HEK293 (cell line): ENCODE measurements around the gene GLI1.
A peak's percentile ranks its signal among the peaks of the same experiment; 100 is the strongest.

Experiments used
- CTCF ChIA-PET: fragments of 350-600 bp; formaldehyde crosslinking; extraction: SDS; loops from one replicate; lab custom pipeline; 2021; ENCODE audit warnings: antibody characterized with exemption; lab: Yijun Ruan, JAX
- POLR2A ChIA-PET: fragments of 300-600 bp; formaldehyde crosslinking; extraction: SDS; loops from one replicate; lab custom pipeline; 2020; ENCODE audit warnings: antibody characterized with exemption, inconsistent platforms; lab: Yijun Ruan, JAX
- H3K27ac ChIP-seq: fragments of 200-500 bp; sonication (Bioruptor generic); 2 replicates; pipeline ENCODE4 v1.5.1; 2014; ENCODE audit warnings: low read depth, low read length, control low read depth, inconsistent platforms; ENCODE audit errors: extremely low read depth
- H3K36me3 ChIP-seq, 2 experiments: fragments of 200-500 bp in 1 of 2; sonication (Bioruptor generic) in 1 of 2; 1 replicate in 1 of 2; 2 replicates in 1 of 2; pipeline ENCODE4 v1.5.1; 2014 to 2017; ENCODE audit warnings: inconsistent platforms in 2 of 2, low read length in 2 of 2; ENCODE audit not compliant: control insufficient read depth in 2 of 2, insufficient read depth in 1 of 2
- H3K4me1 ChIP-seq: fragments of 200-500 bp; sonication (Bioruptor generic); 2 replicates; pipeline ENCODE4 v1.5.1; 2014; ENCODE audit warnings: mild to moderate bottlenecking, low read length, inconsistent platforms; ENCODE audit not compliant: control insufficient read depth, insufficient read depth
- H3K4me3 ChIP-seq: 2 replicates; pipeline ENCODE4 v1.5.1; 2011; ENCODE audit warnings: low read depth, mild to moderate bottlenecking, control low read depth, low read length, moderate library complexity
- H3K9me3 ChIP-seq: fragments of 200-500 bp; sonication (Bioruptor generic); 2 replicates; pipeline ENCODE4 v1.5.1; 2014; ENCODE audit warnings: low read depth, low read length, inconsistent platforms; ENCODE audit not compliant: control insufficient read depth, insufficient read depth
- GLIS1 ChIP-seq: fragments of 450-650 bp; formaldehyde crosslinking; IDR thresholded peaks from 2 replicates; pipeline ENCODE4 v1.5.1; 2016; ENCODE audit warnings: missing biosample characterization, missing genetic modification characterization
- KLF1 ChIP-seq: fragments of 450-650 bp; formaldehyde crosslinking; IDR thresholded peaks from 2 replicates; pipeline ENCODE4 v1.5.1; 2016; ENCODE audit warnings: missing biosample characterization, missing genetic modification characterization
- ZNF10 ChIP-seq: fragments of 450-650 bp; formaldehyde crosslinking; IDR thresholded peaks from 2 replicates; pipeline ENCODE4 v1.5.1; 2017; ENCODE audit warnings: missing biosample characterization, missing genetic modification characterization
- ZNF121 ChIP-seq: fragments of 450-650 bp; formaldehyde crosslinking; IDR thresholded peaks from 2 replicates; pipeline ENCODE4 v1.5.1; 2016; ENCODE audit warnings: missing biosample characterization, missing genetic modification characterization
- ZNF138 ChIP-seq: fragments of 450-650 bp; formaldehyde crosslinking; IDR thresholded peaks from 2 replicates; pipeline ENCODE4 v1.5.1; 2016; ENCODE audit warnings: missing biosample characterization, missing genetic modification characterization, borderline replicate concordance
- ZNF157 ChIP-seq: fragments of 450-650 bp; formaldehyde crosslinking; IDR thresholded peaks from 2 replicates; pipeline ENCODE4 v1.5.1; 2016; ENCODE audit warnings: missing biosample characterization, missing genetic modification characterization
- ZNF202 ChIP-seq: fragments of 450-650 bp; formaldehyde crosslinking; IDR thresholded peaks from 2 replicates; pipeline ENCODE4 v1.5.1; 2016; ENCODE audit warnings: missing biosample characterization, missing genetic modification characterization, borderline replicate concordance
- ZNF211 ChIP-seq: fragments of 450-650 bp; formaldehyde crosslinking; IDR thresholded peaks from 2 replicates; pipeline ENCODE4 v1.5.1; 2016; ENCODE audit warnings: low read depth, missing biosample characterization, missing genetic modification characterization
- ZNF23 ChIP-seq: fragments of 450-650 bp; formaldehyde crosslinking; IDR thresholded peaks from 2 replicates; pipeline ENCODE4 v1.5.1; 2016; ENCODE audit warnings: missing biosample characterization, missing genetic modification characterization, borderline replicate concordance
- ZNF335 ChIP-seq: fragments of 450-650 bp; formaldehyde crosslinking; conservative IDR thresholded peaks from 2 replicates; pipeline ENCODE4 v1.5.1; 2016; ENCODE audit warnings: missing biosample characterization, missing genetic modification characterization
- ZNF391 ChIP-seq: fragments of 450-650 bp; formaldehyde crosslinking; IDR thresholded peaks from 2 replicates; pipeline ENCODE4 v1.5.1; 2016; ENCODE audit warnings: low read depth, missing biosample characterization, missing genetic modification characterization, borderline replicate concordance
- ZNF433 ChIP-seq: fragments of 450-650 bp; formaldehyde crosslinking; IDR thresholded peaks from 2 replicates; pipeline ENCODE4 v1.5.1; 2016; ENCODE audit warnings: missing biosample characterization, missing genetic modification characterization, low read depth
- ZNF514 ChIP-seq: fragments of 450-650 bp; formaldehyde crosslinking; IDR thresholded peaks from 2 replicates; pipeline ENCODE4 v1.5.1; 2016; ENCODE audit warnings: missing biosample characterization, missing genetic modification characterization
- ZNF660 ChIP-seq: fragments of 450-650 bp; IDR thresholded peaks from 2 replicates; pipeline ENCODE4 v1.5.1; 2018; ENCODE audit warnings: missing biosample characterization, mild to moderate bottlenecking, missing genetic modification characterization
- ZNF777 ChIP-seq: fragments of 450-650 bp; formaldehyde crosslinking; IDR thresholded peaks from 2 replicates; pipeline ENCODE4 v1.5.1; 2017; ENCODE audit warnings: missing biosample characterization, missing genetic modification characterization, borderline replicate concordance
- ZNF785 ChIP-seq: fragments of 450-650 bp; formaldehyde crosslinking; IDR thresholded peaks from 2 replicates; pipeline ENCODE4 v1.5.1; 2016; ENCODE audit warnings: missing biosample characterization, missing genetic modification characterization
- TF ChIP-seq, protein P1 (sequence below): fragments of 450-650 bp; formaldehyde crosslinking; IDR thresholded peaks from 2 replicates; pipeline ENCODE4 v1.5.1; 2017; ENCODE audit warnings: missing biosample characterization, missing genetic modification characterization
- TF ChIP-seq, protein P2 (sequence below): fragments of 450-650 bp; formaldehyde crosslinking; IDR thresholded peaks from 2 replicates; pipeline ENCODE4 v1.5.1; 2017; ENCODE audit warnings: missing biosample characterization, mild to moderate bottlenecking, missing genetic modification characterization, moderate library complexity
- TF ChIP-seq, protein P3 (sequence below): fragments of 450-650 bp; formaldehyde crosslinking; IDR thresholded peaks from 2 replicates; pipeline ENCODE4 v1.5.1; 2016; ENCODE audit warnings: missing biosample characterization, missing genetic modification characterization
- TF ChIP-seq, protein P4 (sequence below): fragments of 450-650 bp; formaldehyde crosslinking; IDR thresholded peaks from 2 replicates; pipeline ENCODE4 v1.5.1; 2016; ENCODE audit warnings: missing biosample characterization, missing genetic modification characterization
- TF ChIP-seq, protein P5 (sequence below): fragments of 450-650 bp; formaldehyde crosslinking; IDR thresholded peaks from 2 replicates; pipeline ENCODE4; 2016; ENCODE audit warnings: missing biosample characterization, missing genetic modification characterization

GLI1 gene

DNA sequence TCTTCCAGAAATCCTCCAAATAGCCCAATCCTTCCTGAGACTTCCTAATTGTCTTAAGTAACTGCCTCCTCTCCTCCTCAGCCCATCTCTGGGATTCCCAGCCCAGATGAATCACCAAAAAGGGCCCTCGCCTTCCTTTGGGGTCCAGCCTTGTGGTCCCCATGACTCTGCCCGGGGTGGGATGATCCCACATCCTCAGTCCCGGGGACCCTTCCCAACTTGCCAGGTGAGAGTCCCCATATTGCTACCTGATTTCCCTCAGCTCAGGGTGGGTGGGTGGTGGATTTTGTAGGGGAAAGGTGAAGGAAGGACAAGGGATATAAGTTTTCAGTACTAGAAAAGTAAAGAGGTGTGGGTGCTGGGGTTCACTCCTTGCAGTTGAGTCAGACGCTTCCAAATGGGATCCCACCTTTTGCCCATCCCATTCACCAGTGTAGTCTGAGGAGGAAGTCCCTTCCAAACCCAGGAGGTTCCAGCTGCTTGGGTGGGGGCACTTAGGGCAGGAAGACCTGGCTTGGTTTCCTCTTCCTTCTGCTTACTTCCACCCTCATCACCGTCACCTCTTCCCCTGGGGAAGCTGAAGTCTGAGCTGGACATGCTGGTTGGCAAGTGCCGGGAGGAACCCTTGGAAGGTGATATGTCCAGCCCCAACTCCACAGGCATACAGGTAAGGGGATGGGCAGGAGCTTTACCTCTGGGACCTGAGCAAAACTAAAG is 5.6 kb downstream of the GLI1 start:
- Histone ChIP-seq H3K9me3 (no peaks in the 10 kb centered on the region), H3K27ac (no peak overlapping the region), H3K36me3 (no peaks in the 10 kb centered on the region), H3K4me3 (no peak overlapping the region), H3K4me1 (peaks cover 8% of the 10 kb centered on the region)
- CTCF ChIA-PET = interaction anchor here (0.6 to 1.4 kb wide), 8 partner anchors 9 to 1290 kb away, joined by 3 to 5 read pairs (median 4); partner anchors contain the start of genes INHBE and SHMT2
- TF ChIP-seq ZNF202 (tag by site-specific recombination) (no peak), ZNF10 (tag by site-specific recombination) (no peak)
- POLR2A ChIA-PET = interaction anchor here (0.5 to 0.9 kb wide), 2 partner anchors 58 to 164 kb away, joined by 3 to 5 read pairs; no protein-coding TSS in a partner anchor

DNA sequence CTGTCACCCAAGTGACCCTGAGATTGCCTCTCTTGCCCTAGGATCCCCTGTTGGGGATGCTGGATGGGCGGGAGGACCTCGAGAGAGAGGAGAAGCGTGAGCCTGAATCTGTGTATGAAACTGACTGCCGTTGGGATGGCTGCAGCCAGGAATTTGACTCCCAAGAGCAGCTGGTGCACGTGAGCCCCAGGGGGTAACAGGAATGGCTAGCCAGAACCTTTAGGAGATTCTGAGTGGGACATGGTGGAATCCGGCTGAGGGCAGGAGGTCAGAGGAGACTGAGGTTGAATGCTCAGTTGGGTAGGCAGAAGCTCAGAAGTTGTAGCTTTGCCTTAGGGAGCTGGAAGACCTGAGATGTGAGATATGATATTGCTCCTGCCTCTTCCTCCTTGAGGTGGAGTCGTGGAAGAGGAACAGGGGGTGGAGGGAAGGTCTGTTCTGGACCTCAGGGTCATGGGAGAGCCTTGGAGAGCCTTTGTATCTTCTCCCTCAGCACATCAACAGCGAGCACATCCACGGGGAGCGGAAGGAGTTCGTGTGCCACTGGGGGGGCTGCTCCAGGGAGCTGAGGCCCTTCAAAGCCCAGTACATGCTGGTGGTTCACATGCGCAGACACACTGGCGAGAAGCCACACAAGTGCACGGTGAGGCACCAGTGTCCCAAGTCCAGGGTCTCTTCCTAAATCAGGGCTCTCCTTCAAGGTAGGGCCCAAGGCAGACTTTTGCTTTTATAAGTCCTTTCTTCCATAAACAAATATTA is 6.3 kb downstream of the GLI1 start:
- no peaks in the 10 kb centered on the region for H3K36me3 ChIP-seq
- ChIA-PET POLR2A (interaction anchor here (0.9 kb wide), 1 partner anchor 57 kb away, joined by 3 read pairs; no protein-coding TSS in a partner anchor), CTCF (interaction anchor here (0.8 to 1.4 kb wide), 7 partner anchors 8 to 236 kb away, joined by 3 to 5 read pairs (median 3); partner anchors contain the start of genes INHBE and SHMT2)
- H3K4me3 ChIP-seq = no peak overlapping the region
- no peaks in the 10 kb centered on the region for H3K9me3 ChIP-seq
- peaks cover 1% of the 10 kb centered on the region for H3K4me1 ChIP-seq
- no peak overlapping the region for H3K27ac ChIP-seq
- TF ChIP-seq ZNF211 (tag by site-specific recombination) (no peak), GLIS1 (tag by site-specific recombination) (peak; percentile 12; the same call in 1 of the 2 replicates)

DNA sequence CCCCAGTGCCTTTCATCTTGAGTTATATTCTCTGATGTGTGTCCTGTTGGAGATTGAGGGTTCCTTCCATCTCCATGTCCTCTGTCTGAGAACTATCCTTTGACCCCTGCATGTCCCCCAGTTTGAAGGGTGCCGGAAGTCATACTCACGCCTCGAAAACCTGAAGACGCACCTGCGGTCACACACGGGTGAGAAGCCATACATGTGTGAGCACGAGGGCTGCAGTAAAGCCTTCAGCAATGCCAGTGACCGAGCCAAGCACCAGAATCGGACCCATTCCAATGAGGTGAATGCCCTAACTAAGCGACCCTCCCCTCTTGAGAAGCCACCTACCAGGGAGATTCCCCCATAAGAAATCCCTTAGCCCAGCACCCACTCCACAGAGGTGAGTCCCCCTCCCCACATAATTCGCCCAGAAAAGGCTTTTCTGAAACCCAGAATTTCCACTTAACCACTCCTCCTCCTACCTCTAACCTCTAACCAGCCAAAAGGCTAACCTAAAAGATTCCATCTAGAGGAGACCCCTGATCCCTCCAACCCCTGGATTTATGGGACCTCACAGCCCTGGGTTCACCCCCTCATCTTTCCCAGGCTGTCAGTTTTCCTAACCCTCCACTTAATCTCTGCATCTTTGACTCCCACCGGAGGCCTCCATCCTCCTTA is 7.8 kb downstream of the GLI1 start:
- no peaks in the 10 kb centered on the region for H3K4me1 ChIP-seq
- CTCF ChIA-PET = interaction anchor here (1.2 kb wide), 1 partner anchor 9 kb away, joined by 5 read pairs; no protein-coding TSS in a partner anchor
- POLR2A ChIA-PET = no interaction called here
- H3K4me3 ChIP-seq = no peak overlapping the region
- no peak overlapping the region for H3K27ac ChIP-seq
- H3K36me3 ChIP-seq = no peaks in the 10 kb centered on the region
- H3K9me3 ChIP-seq = no peaks in the 10 kb centered on the region
- TF ChIP-seq KLF1 (tag by site-specific recombination) (no peak), ZNF121 (tag by site-specific recombination) (no peak), ZNF660 (no peak), ZNF157 (tag by site-specific recombination) (no peak), ZNF391 (tag by site-specific recombination) (no peak), ZNF785 (tag by site-specific recombination) (no peak), ZNF777 (tag by site-specific recombination) (no peak), ZNF335 (tag by site-specific recombination) (no peak), ZNF23 (tag by site-specific recombination) (no peak), ZNF433 (no peak), ZNF514 (tag by site-specific recombination) (no peak), ZNF138 (tag by site-specific recombination) (no peak)
- TF ChIP-seq, protein P1, sequence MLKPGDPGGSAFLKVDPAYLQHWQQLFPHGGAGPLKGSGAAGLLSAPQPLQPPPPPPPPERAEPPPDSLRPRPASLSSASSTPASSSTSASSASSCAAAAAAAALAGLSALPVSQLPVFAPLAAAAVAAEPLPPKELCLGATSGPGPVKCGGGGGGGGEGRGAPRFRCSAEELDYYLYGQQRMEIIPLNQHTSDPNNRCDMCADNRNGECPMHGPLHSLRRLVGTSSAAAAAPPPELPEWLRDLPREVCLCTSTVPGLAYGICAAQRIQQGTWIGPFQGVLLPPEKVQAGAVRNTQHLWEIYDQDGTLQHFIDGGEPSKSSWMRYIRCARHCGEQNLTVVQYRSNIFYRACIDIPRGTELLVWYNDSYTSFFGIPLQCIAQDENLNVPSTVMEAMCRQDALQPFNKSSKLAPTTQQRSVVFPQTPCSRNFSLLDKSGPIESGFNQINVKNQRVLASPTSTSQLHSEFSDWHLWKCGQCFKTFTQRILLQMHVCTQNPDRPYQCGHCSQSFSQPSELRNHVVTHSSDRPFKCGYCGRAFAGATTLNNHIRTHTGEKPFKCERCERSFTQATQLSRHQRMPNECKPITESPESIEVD (tag by site-specific recombination) = no peak
- TF ChIP-seq, protein P2, sequence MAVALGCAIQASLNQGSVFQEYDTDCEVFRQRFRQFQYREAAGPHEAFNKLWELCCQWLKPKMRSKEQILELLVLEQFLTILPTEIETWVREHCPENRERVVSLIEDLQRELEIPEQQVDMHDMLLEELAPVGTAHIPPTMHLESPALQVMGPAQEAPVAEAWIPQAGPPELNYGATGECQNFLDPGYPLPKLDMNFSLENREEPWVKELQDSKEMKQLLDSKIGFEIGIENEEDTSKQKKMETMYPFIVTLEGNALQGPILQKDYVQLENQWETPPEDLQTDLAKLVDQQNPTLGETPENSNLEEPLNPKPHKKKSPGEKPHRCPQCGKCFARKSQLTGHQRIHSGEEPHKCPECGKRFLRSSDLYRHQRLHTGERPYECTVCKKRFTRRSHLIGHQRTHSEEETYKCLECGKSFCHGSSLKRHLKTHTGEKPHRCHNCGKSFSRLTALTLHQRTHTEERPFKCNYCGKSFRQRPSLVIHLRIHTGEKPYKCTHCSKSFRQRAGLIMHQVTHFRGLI (tag by site-specific recombination) = no peak
- TF ChIP-seq, protein P3, sequence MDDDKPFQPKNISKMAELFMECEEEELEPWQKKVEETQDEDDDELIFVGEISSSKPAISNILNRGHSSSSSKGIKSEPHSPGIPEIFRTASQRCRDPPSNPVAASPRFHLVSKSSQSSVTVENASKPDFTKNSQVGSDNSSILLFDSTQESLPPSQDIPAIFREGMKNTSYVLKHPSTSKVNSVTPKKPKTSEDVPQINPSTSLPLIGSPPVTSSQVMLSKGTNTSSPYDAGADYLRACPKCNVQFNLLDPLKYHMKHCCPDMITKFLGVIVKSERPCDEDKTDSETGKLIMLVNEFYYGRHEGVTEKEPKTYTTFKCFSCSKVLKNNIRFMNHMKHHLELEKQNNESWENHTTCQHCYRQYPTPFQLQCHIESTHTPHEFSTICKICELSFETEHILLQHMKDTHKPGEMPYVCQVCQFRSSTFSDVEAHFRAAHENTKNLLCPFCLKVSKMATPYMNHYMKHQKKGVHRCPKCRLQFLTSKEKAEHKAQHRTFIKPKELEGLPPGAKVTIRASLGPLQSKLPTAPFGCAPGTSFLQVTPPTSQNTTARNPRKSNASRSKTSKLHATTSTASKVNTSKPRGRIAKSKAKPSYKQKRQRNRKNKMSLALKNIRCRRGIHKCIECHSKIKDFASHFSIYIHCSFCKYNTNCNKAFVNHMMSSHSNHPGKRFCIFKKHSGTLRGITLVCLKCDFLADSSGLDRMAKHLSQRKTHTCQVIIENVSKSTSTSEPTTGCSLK = no peak
- TF ChIP-seq, protein P4, sequence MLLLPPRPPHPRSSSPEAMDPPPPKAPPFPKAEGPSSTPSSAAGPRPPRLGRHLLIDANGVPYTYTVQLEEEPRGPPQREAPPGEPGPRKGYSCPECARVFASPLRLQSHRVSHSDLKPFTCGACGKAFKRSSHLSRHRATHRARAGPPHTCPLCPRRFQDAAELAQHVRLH (tag by site-specific recombination) = no peak
- TF ChIP-seq, protein P5, sequence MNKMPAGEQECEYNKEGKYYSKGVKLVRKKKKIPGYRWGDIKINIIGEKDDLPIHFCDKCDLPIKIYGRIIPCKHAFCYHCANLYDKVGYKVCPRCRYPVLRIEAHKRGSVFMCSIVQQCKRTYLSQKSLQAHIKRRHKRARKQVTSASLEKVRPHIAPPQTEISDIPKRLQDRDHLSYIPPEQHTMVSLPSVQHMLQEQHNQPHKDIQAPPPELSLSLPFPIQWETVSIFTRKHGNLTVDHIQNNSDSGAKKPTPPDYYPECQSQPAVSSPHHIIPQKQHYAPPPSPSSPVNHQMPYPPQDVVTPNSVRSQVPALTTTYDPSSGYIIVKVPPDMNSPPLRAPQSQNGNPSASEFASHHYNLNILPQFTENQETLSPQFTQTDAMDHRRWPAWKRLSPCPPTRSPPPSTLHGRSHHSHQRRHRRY (tag by site-specific recombination) = no peak
